Esophagus squamous epithelium (tissue), 5 donors: ENCODE data around the gene MICAL2. TPM values are rescaled to one million over a fixed set of nuclear protein-coding genes. Genes with fewer than 3 reads are reported as not detected.

Experiments
- DNase-seq: peaks from one replicate; lab custom pipeline; 2025; lab: John Stamatoyannopoulos, UW
- H3K27ac ChIP-seq, 4 donors: fragments of 200-600 bp; sonication (generic); one replicate each; pipeline ENCODE4 v1.5.1; 2016 to 2019; ENCODE audit warnings: mild to moderate bottlenecking in 1 of 4
- H3K27me3 ChIP-seq, 4 donors: fragments of 200-600 bp; sonication (generic); 1 replicate in 3 of 4; 2 replicates in 1 of 4; pipeline versions ENCODE4 v1.5.1 to v1.6.0; 2017 to 2021; ENCODE audit warnings: antibody characterized with exemption in 1 of 4
- H3K36me3 ChIP-seq, 3 donors: fragments of 200-600 bp; sonication (generic); one replicate each; pipeline ENCODE4 v1.5.1; 2016 to 2019
- H3K4me1 ChIP-seq, 3 donors: fragments of 200-600 bp; sonication (generic); one replicate each; pipeline ENCODE4 v1.5.1; 2017 to 2019
- H3K4me3 ChIP-seq, 4 donors: fragments of 200-600 bp; sonication (generic); 1 replicate in 3 of 4; 2 replicates in 1 of 4; pipeline ENCODE4 v1.5.1; 2016 to 2019; ENCODE audit warnings: mild to moderate bottlenecking in 2 of 4, moderate library complexity in 1 of 4
- H3K9me3 ChIP-seq, 3 donors: fragments of 200-600 bp; sonication (generic); one replicate each; pipeline ENCODE4 v1.5.1; 2016 to 2019
- POLR2A ChIP-seq, 4 donors: fragments of 450-650 bp; IDR thresholded peaks; one replicate each; pipeline ENCODE4 v1.6.1; 2017; ENCODE audit warnings: antibody characterized with exemption in 4 of 4, mild to moderate bottlenecking in 4 of 4, moderate library complexity in 3 of 4
- WGBS, 2 donors: methylation state at CpG; one replicate each; pipeline ENCODE4 v1.1.5; 2018; 5-methylcytosine and 5-hydroxymethylcytosine counted together
- intact Hi-C: fragments of 100-400 bp; cut with DNase I; formaldehyde crosslinking; loops from one replicate; pipeline ENCODE4 v1.15.0; 2022
- total RNA-seq, 4 donors: library from RNA; depleted of rRNA; stranded (reverse); fragments of >200 nt; gene quantifications; one replicate each; pipeline ENCODE4 v1.1.0, GENCODE V29; 2016
- TF ChIP-seq, protein P1 (sequence below), 6 experiments: fragments of 450-650 bp in 4 of 6; fragments of 200-600 bp in 2 of 6; sonication (generic) in 2 of 6; IDR thresholded peaks; one replicate each; pipeline ENCODE4 v1.5.1; 2016 to 2019; ENCODE audit warnings: antibody characterized with exemption in 6 of 6, mild to moderate bottlenecking in 4 of 6, moderate library complexity in 4 of 6
- donor health status: DM: yes; HTN: yes; CAD: no.

Gene MICAL2
- total RNA-seq, 4 donors from 2014 or later: 10.1 to 49.0 (median 19.8) TPM

DNA sequence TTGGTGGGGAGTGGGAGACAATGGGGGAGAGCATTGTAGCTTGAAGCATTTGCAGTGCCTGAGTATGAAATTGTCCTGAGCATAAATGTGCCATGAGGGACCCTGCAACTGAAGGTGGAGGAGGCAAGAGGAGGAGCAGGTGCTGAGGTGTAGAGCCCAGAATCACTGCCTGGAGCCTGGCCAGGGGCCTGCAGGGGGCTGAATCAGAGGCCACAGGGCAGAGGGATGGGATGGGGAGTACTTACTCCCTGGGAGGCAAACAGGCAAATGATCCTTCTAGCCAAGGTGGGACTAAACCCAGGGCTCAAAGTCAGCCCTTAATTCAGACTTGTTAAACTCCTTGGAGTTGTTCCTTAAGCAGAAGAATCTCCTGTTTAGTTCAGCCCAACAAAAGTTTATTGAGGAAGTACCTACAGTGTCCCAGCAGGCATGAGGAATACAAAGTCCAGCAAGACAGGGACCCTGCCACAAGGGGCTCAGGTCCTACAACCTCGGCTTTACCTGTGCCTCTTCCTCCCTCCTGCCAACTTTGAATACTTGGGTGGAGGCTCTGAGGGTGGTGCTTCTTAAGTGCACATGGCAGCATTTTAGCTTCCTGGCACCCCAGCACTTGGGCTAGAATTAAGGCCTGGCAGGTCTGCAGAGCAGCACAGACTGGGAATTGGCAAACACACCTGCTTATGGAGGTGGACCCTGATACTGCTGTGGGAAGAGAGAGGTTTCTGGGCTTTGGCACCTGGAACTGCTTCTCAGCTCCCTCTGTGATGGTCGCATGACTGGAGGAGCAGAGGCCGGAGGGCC lies 20.0 kb downstream of the MICAL2 start:
- Histone ChIP-seq H3K36me3 (no peaks in the 10 kb centered on the region), H3K9me3 (no peaks in the 10 kb centered on the region), H3K27me3 (no peaks in the 10 kb centered on the region), H3K27ac (peak overlapping the region in 1 of 4 donors; percentile 34), H3K4me1 (peaks cover 4 to 62% (median 13%) of the 10 kb centered on the region in 3 donors), H3K4me3 (no peak overlapping the region)
- WGBS, 2 donors: 50 to 69% methylated on average over 1 to 2 of the region's 3 CpGs
- intact Hi-C loops: no loop called here
- DNase-seq: no peak
- TF ChIP-seq POLR2A (IDR thresholded peaks at IDR 0.05): no peak
- TF ChIP-seq, protein P1, sequence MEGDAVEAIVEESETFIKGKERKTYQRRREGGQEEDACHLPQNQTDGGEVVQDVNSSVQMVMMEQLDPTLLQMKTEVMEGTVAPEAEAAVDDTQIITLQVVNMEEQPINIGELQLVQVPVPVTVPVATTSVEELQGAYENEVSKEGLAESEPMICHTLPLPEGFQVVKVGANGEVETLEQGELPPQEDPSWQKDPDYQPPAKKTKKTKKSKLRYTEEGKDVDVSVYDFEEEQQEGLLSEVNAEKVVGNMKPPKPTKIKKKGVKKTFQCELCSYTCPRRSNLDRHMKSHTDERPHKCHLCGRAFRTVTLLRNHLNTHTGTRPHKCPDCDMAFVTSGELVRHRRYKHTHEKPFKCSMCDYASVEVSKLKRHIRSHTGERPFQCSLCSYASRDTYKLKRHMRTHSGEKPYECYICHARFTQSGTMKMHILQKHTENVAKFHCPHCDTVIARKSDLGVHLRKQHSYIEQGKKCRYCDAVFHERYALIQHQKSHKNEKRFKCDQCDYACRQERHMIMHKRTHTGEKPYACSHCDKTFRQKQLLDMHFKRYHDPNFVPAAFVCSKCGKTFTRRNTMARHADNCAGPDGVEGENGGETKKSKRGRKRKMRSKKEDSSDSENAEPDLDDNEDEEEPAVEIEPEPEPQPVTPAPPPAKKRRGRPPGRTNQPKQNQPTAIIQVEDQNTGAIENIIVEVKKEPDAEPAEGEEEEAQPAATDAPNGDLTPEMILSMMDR (IDR thresholded peaks at IDR 0.05): no peak

- no peaks in the 10 kb centered on the region for H3K36me3 ChIP-seq
- H3K4me1 ChIP-seq: peaks cover 10 to 65% (median 18%) of the 10 kb centered on the region in 3 donors
- TF ChIP-seq POLR2A (IDR thresholded peaks at IDR 0.05): no peak
- no peaks in the 10 kb centered on the region for H3K9me3 ChIP-seq
- intact Hi-C loops: no loop called here
- peak overlapping the region in 2 of 4 donors; percentile 7 to 23 for H3K27ac ChIP-seq
- H3K27me3 ChIP-seq: no peaks in the 10 kb centered on the region
- DNase-seq: no peak
- no peak overlapping the region for H3K4me3 ChIP-seq
- 55 to 58% methylated on average over 6 to 7 of the region's 7 CpGs for WGBS, 2 donors
Measured at GRCh38 chr11:12131943-12132789, 21.8 kb downstream of the MICAL2 start.

DNA sequence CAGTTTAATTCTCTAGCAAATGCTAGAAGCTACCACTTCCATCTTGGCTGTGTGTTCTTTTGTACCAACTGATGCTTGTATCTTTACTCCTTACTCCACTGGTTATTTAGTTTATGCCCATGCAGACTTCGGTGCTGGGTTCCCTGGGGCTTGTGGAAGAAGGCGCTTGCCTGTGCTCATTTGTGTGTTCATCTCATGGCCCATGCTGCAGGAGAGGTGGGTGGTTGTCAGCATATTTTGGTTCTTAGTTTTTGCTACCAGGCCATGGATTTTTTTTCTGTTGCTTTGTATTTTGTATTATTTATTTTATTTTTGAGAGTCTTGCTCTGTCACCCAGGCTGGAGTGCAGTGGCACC lies 22.4 kb downstream of the MICAL2 start:
- WGBS, 2 donors: 86 to 100% methylated on average over 2 of the region's 2 CpGs
- peaks cover 13 to 71% (median 23%) of the 10 kb centered on the region in 3 donors for H3K4me1 ChIP-seq
- H3K9me3 ChIP-seq: no peaks in the 10 kb centered on the region
- no peak for DNase-seq
- intact Hi-C loops: no loop called here
- H3K4me3 ChIP-seq: no peak overlapping the region
- TF ChIP-seq, protein P1 (IDR thresholded peaks at IDR 0.05): no peak
- TF ChIP-seq POLR2A (IDR thresholded peaks at IDR 0.05): no peak
- peak overlapping the region in 2 of 4 donors; percentile 7 to 23 for H3K27ac ChIP-seq
- H3K36me3 ChIP-seq: no peaks in the 10 kb centered on the region
- no peaks in the 10 kb centered on the region for H3K27me3 ChIP-seq

- intact Hi-C loops: no loop called here
- no peak for DNase-seq
- no peaks in the 10 kb centered on the region for H3K36me3 ChIP-seq
- WGBS, 2 donors: 82% methylated on average over 5 of the region's 5 CpGs
- H3K4me3 ChIP-seq: no peak overlapping the region
- TF ChIP-seq, protein P1 (IDR thresholded peaks at IDR 0.05): no peak
- no peak for TF ChIP-seq POLR2A (IDR thresholded peaks at IDR 0.05)
- H3K4me1 ChIP-seq: peaks cover 22 to 80% (median 32%) of the 10 kb centered on the region in 3 donors
- no peaks in the 10 kb centered on the region for H3K9me3 ChIP-seq
- H3K27ac ChIP-seq: peak overlapping the region in 1 of 4 donors; percentile 15
- no peaks in the 10 kb centered on the region for H3K27me3 ChIP-seq
Measured at GRCh38 chr11:12133547-12134235, 23.3 kb downstream of the MICAL2 start.

DNA sequence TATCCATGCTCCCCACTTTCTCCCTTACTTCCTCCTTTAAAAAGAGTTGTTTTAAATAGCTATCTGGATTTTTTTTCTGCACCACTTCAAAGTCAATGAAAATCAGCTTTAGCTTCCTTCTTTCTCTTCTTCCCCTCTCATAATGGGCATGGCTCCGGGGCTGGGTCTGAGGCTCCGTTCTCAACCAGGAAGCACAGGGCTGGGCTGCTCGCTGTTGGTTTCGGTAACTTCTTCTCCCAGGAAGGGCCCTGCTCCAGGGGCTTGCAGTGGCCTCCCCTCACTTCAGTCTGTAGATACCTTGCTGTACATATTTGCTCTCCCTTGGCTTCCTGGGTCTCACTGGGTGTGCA lies 23.8 kb downstream of the MICAL2 start:
- H3K27me3 ChIP-seq: no peaks in the 10 kb centered on the region
- peak overlapping the region in 2 of 4 donors; percentile 15 to 34 for H3K27ac ChIP-seq
- no peak for TF ChIP-seq POLR2A (IDR thresholded peaks at IDR 0.05)
- TF ChIP-seq, protein P1 (IDR thresholded peaks at IDR 0.05): no peak
- peaks cover 27 to 85% (median 36%) of the 10 kb centered on the region in 3 donors for H3K4me1 ChIP-seq
- no peak for DNase-seq
- 72 to 73% methylated on average over 4 of the region's 4 CpGs for WGBS, 2 donors
- H3K4me3 ChIP-seq: no peak overlapping the region
- H3K36me3 ChIP-seq: no peaks in the 10 kb centered on the region
- intact Hi-C loops: no loop called here
- H3K9me3 ChIP-seq: no peaks in the 10 kb centered on the region
